GM12891 (cell line): ENCODE results near the gene TRIM28.
A peak's percentile ranks its signal among the peaks of the same experiment; 100 is the strongest.

ENCODE experiments used
- PAX5 ChIP-seq: IDR thresholded peaks from 2 replicates; pipeline ENCODE4 v1.6.1; 2011; ENCODE audit warnings: low read length, moderate library complexity, mild to moderate bottlenecking; ENCODE audit not compliant: insufficient read depth, severe bottlenecking
- POLR2A ChIP-seq: IDR thresholded peaks from 2 replicates; pipeline ENCODE4 v1.6.1; 2011; ENCODE audit warnings: low read depth, low read length, control low read depth
- POLR2AphosphoS5 ChIP-seq: IDR thresholded peaks from 2 replicates; pipeline ENCODE4 v1.6.1; 2011; ENCODE audit warnings: low read depth, low read length, control low read depth
- TAF1 ChIP-seq: IDR thresholded peaks from 2 replicates; pipeline ENCODE4 v1.6.1; 2011; ENCODE audit warnings: low read depth, low read length, control low read depth

- TF ChIP-seq TAF1: peak; percentile 67
- peak; percentile 92 for TF ChIP-seq POLR2A
- peak; percentile 95 for TF ChIP-seq POLR2AphosphoS5
- peak; percentile 83 for TF ChIP-seq PAX5
Observed at GRCh38 chr19:58559275-58560006, 15.6 kb downstream of the TRIM28 start.
